HG03439 (cell line): ENCODE measurements around the gene SMIM21.

ENCODE experiments used
- ATAC-seq: cut with Tn5 transposase; IDR thresholded peaks from one replicate; pipeline ENCODE4 v1.9.1; 2021; ENCODE audit warnings: mild to moderate bottlenecking, moderate library complexity; ENCODE audit not compliant: unreplicated experiment

SMIM21 gene

GRCh38 chr18:75427603-75428002, at the start of gene SMIM21:
SMIM21 (minus strand) TSS chr18:75427703; CDS start chr18:75427563, 140 bp downstream.
- ATAC-seq: no peak

GRCh38 chr18:75475228-75475627, 47.7 kb upstream of the SMIM21 start:
- ATAC-seq: no peak

- no peak for ATAC-seq
Observed at GRCh38 chr18:75474332-75474731, 46.8 kb upstream of the SMIM21 start.

- no peak for ATAC-seq
Observed at GRCh38 chr18:75473316-75473715, 45.8 kb upstream of the SMIM21 start.

GRCh38 chr18:75472906-75473305, 45.4 kb upstream of the SMIM21 start:
- ATAC-seq: no peak

- ATAC-seq: no peak
Observed at GRCh38 chr18:75472396-75472795, 44.9 kb upstream of the SMIM21 start.

GRCh38 chr18:75471850-75472249, 44.3 kb upstream of the SMIM21 start:
- ATAC-seq: no peak

GRCh38 chr18:75467851-75468250, 40.3 kb upstream of the SMIM21 start:
- ATAC-seq: no peak

- ATAC-seq: no peak
Observed at GRCh38 chr18:75467281-75467795, 39.8 kb upstream of the SMIM21 start.

GRCh38 chr18:75464356-75464755, 36.9 kb upstream of the SMIM21 start:
- no peak for ATAC-seq

- no peak for ATAC-seq
Observed at GRCh38 chr18:75462178-75462832, 34.8 kb upstream of the SMIM21 start.

GRCh38 chr18:75456199-75456631, 28.7 kb upstream of the SMIM21 start:
- no peak for ATAC-seq

- ATAC-seq: no peak
Observed at GRCh38 chr18:75455249-75456198, 28.0 kb upstream of the SMIM21 start.

- no peak for ATAC-seq
Observed at GRCh38 chr18:75454022-75454795, 26.7 kb upstream of the SMIM21 start.

GRCh38 chr18:75450906-75451305, 23.4 kb upstream of the SMIM21 start:
- ATAC-seq: no peak

- ATAC-seq: no peak
Observed at GRCh38 chr18:75441896-75442295, 14.4 kb upstream of the SMIM21 start.

- no peak for ATAC-seq
Observed at GRCh38 chr18:75439348-75439747, 11.8 kb upstream of the SMIM21 start.

- no peak for ATAC-seq
Observed at GRCh38 chr18:75438891-75439290, 11.4 kb upstream of the SMIM21 start.

GRCh38 chr18:75437979-75438378, 10.5 kb upstream of the SMIM21 start:
- ATAC-seq: no peak

- no peak for ATAC-seq
Observed at GRCh38 chr18:75433098-75433497, 5.6 kb upstream of the SMIM21 start.

- no peak for ATAC-seq
Observed at GRCh38 chr18:75429975-75430374, 2.5 kb upstream of the SMIM21 start.
